ENCODE data around the gene PPP1R3C. TPM values are rescaled to one million over a fixed set of nuclear protein-coding genes. Genes with fewer than 3 reads are reported as not detected.

PPP1R3C gene
- total RNA-seq, 3 donors from 2014 or later, result 0.08 to 0.15 (median 0.11) TPM

DNA sequence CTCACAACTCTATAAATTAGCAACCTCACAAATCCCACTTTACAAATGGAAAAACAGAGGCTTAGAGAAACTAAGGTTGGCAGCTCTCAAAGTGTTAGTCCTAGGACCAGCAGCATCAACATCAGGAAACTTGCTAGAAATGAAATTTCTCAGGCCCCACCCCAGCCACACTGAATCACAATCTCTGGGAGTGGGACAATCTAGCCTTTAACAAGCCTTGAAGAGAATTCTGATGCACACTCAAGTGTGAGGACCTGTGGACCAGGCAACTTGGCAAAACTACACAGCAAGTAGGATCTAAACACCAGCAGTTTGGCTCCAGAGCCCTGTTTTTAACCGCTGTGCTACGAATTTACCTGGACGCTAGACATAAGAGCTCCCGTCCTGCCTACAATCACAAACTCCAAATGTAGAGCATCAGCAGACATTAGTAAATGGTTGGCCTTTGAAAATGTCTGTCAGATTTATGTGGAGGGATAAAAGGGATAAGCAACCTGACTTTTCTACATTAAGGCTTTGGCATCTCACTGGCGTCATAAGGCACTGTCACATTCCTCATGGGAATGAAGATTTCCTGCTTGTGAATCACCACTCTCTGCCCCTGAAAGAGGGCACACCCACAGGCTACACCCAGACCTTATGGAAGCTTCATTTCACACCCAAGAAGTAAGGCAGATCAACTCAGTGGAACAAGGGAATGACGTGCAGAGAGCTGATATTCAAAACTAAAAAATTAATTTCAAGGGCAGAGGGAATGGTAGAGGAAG lies 34.5 kb downstream of the PPP1R3C start:
- H3K36me3 Mint-ChIP-seq (ENCODE audit: insufficient read depth), result no peaks in the 10 kb centered on the region
- no peak for ATAC-seq
- H3K4me1 Mint-ChIP-seq (ENCODE audit: low read depth), result no peaks in the 10 kb centered on the region
- H3K9me3 Mint-ChIP-seq, result no peaks in the 10 kb centered on the region
- H3K4me3 Mint-ChIP-seq, result no peak overlapping the region
- no peak for DNase-seq
- H3K27me3 Mint-ChIP-seq (ENCODE audit: low read depth), result peaks cover 18% of the 10 kb centered on the region

DNA sequence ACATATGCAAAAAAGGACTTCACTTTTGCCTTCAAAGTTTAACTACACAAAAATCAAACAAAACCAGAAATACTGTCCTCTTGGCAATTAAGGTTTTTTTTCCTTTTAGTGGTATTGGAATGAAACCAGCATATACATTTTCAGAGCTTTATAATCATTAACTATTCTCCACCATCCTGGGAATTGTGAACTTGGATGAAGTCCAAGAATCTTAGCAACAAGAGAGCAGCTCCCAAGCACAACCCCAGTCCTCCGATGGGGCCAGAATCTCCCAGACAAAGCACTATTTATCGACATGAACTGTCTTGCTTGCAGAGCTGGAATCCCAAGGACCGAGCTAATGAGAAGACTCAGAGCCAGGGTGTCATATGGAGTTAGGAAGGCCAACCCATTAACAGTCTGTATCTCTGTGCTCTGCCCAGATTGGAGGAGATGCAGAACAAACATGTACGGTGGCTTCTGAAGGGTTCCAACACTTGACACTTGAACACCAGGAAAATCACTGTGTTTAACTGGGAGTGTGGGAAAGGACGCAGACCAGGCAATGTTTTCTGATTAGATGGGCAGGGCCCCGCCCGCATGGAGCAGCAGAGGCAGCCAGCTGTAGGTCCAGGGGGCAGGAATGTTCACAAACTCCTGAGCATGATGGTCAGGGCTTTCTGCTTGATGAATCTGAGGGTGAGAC lies 35.5 kb downstream of the PPP1R3C start:
- Mint-ChIP-seq H3K4me3 (no peak overlapping the region), H3K36me3 (ENCODE audit: insufficient read depth) (no peaks in the 10 kb centered on the region), H3K4me1 (ENCODE audit: low read depth) (no peaks in the 10 kb centered on the region), H3K27me3 (ENCODE audit: low read depth) (peaks cover 15% of the 10 kb centered on the region), H3K9me3 (no peaks in the 10 kb centered on the region)
- DNase-seq (no peak), ATAC-seq (no peak)

DNA sequence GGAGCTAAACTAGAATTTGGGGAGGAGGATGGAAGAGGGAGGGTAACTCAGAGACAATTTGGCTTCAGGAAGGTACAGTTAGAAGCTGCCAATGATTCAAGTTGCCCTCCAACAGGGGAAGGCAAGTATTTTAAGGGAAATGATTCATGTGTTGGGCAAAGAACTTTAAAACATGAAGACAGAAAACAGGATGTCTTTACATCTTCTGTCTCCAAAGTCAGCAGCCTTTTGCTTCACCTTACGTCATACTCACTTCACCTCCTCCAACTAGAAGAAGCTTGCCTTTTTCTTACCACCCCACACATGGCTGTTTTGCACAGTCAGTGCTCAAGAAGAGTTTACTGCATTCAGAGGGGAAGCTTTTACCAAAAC lies 36.1 kb downstream of the PPP1R3C start:
- Mint-ChIP-seq H3K9me3 (no peaks in the 10 kb centered on the region), H3K36me3 (ENCODE audit: insufficient read depth) (no peaks in the 10 kb centered on the region), H3K4me3 (no peak overlapping the region), H3K4me1 (ENCODE audit: low read depth) (no peaks in the 10 kb centered on the region), H3K27me3 (ENCODE audit: low read depth) (peaks cover 15% of the 10 kb centered on the region)
- DNase-seq (no peak), ATAC-seq (no peak)

DNA sequence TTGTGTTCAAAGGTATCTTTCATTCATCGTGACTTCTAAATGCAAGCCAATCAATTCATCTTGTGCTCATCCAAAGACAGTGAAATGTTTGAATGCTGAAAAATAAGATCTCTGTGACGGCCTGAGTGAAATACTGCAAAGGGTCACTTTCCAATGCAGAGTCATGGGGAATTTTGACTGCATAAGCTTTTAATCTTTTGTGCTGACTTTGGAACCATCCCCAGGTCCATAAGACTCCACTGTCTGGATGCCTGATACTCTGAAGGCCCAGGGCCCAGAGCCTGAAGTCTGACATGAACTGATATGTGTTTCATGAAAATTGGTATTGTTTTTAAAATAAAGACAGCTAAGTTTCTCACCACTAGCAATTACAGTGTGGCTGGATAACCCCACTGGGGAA lies 39.0 kb downstream of the PPP1R3C start:
- no peak for ATAC-seq
- Mint-ChIP-seq H3K27me3 (ENCODE audit: low read depth) (peaks cover 18% of the 10 kb centered on the region), H3K4me3 (no peak overlapping the region), H3K9me3 (no peaks in the 10 kb centered on the region), H3K4me1 (ENCODE audit: low read depth) (no peaks in the 10 kb centered on the region), H3K36me3 (ENCODE audit: insufficient read depth) (no peaks in the 10 kb centered on the region)
- no peak for DNase-seq

DNA sequence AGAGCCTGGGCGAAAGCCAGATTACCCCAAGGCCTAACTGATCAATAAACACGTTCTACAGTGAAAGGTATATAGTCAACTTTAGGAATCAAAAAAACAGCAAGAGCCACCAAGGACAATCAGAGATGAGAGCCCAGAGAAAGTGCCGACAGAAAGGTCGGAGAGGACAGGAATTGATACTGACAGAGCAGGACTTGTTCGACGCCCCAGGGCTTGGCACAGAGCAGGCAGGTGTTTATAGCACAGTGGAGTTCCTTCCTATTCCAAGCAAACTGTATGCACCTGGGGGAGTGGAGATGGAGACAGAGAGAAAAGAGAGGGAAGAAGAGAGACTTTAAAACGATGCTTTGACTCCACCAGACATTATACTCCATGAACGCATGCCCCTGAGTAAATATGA lies 39.5 kb downstream of the PPP1R3C start:
- DNase-seq (no peak), ATAC-seq (no peak)
- Mint-ChIP-seq H3K27me3 (ENCODE audit: low read depth) (peaks cover 18% of the 10 kb centered on the region), H3K36me3 (ENCODE audit: insufficient read depth) (no peaks in the 10 kb centered on the region), H3K9me3 (no peaks in the 10 kb centered on the region), H3K4me3 (no peak overlapping the region), H3K4me1 (ENCODE audit: low read depth) (no peaks in the 10 kb centered on the region)

DNA sequence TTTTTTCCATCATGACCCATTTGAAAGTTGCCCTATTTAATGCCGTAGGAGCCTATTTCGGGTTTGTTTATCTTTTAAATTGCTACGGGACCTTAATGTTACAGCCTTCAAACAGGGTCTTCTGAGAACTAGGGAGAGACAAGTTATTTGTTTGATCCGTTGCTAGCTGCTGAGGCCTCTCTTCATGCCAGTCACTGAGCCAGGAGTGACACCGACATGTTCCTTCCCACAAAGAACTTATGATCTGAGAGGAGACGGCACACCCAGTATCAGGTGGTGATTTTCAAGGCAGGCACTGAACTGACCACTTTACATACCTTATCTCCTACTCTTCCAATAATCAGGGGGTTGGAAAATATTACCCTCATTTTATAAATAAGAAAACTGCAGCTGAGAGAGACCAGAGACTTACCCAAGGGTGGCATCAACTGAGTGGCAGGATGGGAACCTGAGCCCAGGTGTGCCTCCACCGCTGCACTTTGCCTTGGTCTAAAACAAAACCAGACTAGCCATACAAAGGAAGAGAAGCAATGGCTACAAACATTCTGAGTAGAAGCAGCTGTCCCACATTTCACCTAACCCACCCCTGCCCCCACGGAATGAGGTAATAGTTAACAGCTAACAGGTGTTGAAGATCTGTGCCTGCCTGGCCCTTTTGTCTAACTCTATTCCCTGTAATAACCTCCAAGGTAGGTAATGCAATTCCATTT lies 40.5 kb downstream of the PPP1R3C start:
- Mint-ChIP-seq H3K4me3 (no peak overlapping the region), H3K27me3 (ENCODE audit: low read depth) (peaks cover 18% of the 10 kb centered on the region), H3K9me3 (no peaks in the 10 kb centered on the region), H3K36me3 (ENCODE audit: insufficient read depth) (no peaks in the 10 kb centered on the region), H3K4me1 (ENCODE audit: low read depth) (no peaks in the 10 kb centered on the region)
- no peak for DNase-seq
- ATAC-seq, result no peak

DNA sequence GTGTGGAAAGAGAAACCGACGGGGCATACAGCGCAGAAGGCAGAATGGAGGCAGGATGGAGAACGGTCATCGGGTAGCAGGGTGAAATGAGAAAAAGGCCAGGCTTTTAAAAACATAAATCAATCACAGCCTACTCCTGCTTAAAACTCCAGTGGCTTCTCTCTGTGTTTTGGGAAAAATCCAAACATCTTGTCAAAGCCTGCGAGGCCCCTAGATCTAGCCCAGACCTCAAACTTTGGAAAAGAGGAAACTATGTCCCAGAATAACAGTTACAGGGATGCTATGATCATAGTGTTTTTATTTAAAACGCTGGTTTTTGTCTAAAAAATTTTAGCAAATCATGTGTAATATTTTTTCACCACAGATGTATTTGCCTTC lies 41.1 kb downstream of the PPP1R3C start:
- Mint-ChIP-seq H3K36me3 (ENCODE audit: insufficient read depth) (no peaks in the 10 kb centered on the region), H3K4me1 (ENCODE audit: low read depth) (no peaks in the 10 kb centered on the region), H3K4me3 (no peak overlapping the region), H3K9me3 (no peaks in the 10 kb centered on the region), H3K27me3 (ENCODE audit: low read depth) (peaks cover 18% of the 10 kb centered on the region)
- DNase-seq (no peak), ATAC-seq (no peak)

DNA sequence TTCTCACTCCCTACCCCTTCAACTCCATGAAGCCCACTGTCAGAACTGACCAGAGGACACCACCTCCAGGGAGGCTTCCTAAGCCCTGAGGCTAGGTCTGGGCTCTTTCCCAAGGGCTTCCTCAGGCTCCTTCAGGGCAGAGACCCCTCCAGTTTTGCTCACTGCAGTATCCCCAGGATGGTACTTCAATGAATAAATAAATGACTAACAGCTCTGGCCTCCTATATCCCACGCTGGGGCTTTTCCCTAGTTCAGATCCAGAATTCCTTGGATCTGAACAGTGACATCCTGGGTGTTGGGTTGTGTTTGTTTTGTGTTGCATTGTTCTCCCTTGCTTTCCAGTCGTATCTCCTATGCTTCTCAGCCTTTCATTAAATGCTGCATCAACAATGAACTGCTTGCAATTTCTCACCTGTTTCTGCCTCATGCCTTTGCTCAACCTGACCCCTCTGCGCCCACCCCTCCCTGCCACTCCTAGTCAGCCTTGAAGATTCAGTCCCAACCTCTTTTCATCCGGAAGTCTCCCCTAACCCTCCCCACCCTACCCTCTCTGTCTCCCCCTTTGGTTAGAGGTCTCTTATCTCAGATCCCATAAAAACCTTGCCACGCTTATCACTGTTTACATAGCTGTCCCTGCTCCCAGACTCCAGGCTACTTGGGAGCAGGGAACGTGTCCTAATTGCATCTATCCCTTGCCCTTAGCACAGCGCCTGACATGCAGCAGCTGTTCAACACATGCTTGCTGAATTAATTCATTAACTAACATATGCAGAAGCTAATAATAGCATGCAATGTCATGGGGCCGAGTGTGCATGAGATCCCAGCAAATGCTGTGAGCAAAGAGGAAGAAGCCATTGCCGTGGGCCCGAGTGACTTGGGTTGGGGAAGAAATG lies 41.7 kb downstream of the PPP1R3C start:
- DNase-seq (no peak), ATAC-seq (no peak)
- H3K4me1 Mint-ChIP-seq (ENCODE audit: low read depth), result no peaks in the 10 kb centered on the region
- peaks cover 18% of the 10 kb centered on the region for H3K27me3 Mint-ChIP-seq (ENCODE audit: low read depth)
- H3K4me3 Mint-ChIP-seq, result no peak overlapping the region
- H3K9me3 Mint-ChIP-seq, result no peaks in the 10 kb centered on the region
- H3K36me3 Mint-ChIP-seq (ENCODE audit: insufficient read depth), result no peaks in the 10 kb centered on the region

DNA sequence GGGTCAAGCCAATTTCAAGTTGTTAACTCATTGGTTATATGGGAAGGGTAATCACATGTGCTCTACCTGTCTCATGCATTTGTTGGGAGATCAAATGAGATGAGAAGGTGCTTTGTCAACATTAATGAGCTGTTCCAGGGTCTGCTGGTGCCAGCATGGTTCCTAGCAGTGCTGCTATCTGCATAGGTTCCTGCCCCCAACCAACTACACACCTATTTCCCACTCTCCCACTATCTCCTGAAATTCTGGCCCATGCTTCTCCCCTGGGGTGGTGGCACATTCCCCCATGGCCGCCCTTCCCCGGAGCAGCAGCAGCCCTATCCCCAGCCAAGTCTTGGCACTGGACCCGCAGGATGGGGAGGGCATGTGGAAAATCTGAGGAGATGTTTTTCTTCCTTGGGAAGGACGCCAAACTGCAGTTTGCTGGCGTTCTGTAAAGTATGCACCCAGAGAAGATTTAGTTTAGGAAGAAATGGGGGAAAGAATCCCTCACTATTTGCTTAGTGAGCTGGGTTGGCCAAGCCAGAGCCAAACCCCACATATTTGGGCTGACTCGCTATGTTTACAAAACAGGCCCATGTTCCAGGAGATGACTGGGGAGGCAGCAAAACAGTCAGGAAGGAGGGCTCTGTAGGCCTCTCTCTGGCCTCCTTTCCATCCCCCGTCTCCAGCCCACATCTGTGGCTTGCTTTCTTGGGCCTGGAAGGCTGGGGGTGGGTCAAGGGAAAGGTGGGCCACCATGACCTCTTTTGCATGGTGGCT lies 42.5 kb downstream of the PPP1R3C start:
- DNase-seq (no peak), ATAC-seq (no peak)
- Mint-ChIP-seq H3K4me1 (ENCODE audit: low read depth) (no peaks in the 10 kb centered on the region), H3K4me3 (no peak overlapping the region), H3K36me3 (ENCODE audit: insufficient read depth) (no peaks in the 10 kb centered on the region), H3K9me3 (no peaks in the 10 kb centered on the region), H3K27me3 (ENCODE audit: low read depth) (peaks cover 16% of the 10 kb centered on the region)

DNA sequence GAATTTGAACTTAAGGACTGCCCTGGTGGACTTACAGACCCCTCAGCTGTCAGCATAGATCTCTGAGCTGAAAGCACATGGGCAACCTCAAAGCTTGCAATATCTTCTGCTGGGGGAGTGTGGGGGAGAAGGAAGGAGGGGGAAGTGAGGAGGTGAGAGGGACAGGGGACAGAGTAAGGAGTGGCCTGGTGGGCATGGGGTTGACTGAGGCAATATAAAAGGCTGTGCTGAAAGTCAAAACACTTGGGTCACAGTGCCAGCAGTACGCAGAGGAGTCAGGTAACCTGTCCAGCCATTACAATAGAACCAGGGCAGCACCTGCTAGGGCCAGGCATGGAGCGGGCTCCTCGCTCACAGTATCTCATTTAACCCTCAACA lies 43.2 kb downstream of the PPP1R3C start:
- DNase-seq (no peak), ATAC-seq (no peak)
- Mint-ChIP-seq H3K9me3 (no peaks in the 10 kb centered on the region), H3K4me1 (ENCODE audit: low read depth) (no peaks in the 10 kb centered on the region), H3K36me3 (ENCODE audit: insufficient read depth) (no peaks in the 10 kb centered on the region), H3K4me3 (no peak overlapping the region), H3K27me3 (ENCODE audit: low read depth) (peaks cover 15% of the 10 kb centered on the region)

DNA sequence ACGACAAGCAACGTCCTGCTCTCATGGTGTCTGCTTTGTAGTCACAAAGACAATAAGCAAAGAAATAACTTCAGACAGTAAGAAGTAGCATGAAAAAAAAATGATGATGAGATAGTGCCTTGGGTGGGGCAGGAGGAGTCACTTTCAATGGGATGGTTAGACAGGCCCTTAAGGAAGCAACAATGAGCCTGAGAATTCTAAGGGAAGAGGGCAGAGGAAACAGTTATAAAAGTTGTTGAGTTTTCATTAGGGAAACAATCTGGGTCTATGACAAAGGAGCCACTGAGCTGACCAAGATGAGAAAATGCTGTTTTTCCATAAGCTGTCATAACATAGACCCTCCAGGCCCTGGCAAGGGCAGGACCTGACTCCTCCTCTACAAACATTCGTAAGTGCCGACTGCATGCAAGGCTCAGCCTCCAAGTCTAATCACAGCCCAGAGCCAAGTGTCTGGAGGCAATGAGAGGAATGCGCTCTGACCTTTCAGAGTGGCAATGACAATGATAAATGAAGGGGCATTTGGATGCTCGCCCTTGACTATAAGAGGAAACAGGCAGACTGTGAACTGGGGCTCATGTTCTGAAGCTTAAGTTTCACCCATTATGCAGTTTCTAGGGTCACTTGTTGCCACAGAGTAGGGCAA lies 43.7 kb downstream of the PPP1R3C start:
- H3K27me3 Mint-ChIP-seq (ENCODE audit: low read depth), result peaks cover 16% of the 10 kb centered on the region
- no peak for DNase-seq
- H3K4me3 Mint-ChIP-seq, result no peak overlapping the region
- no peak for ATAC-seq
- H3K9me3 Mint-ChIP-seq, result no peaks in the 10 kb centered on the region
- no peaks in the 10 kb centered on the region for H3K36me3 Mint-ChIP-seq (ENCODE audit: insufficient read depth)
- no peaks in the 10 kb centered on the region for H3K4me1 Mint-ChIP-seq (ENCODE audit: low read depth)

DNA sequence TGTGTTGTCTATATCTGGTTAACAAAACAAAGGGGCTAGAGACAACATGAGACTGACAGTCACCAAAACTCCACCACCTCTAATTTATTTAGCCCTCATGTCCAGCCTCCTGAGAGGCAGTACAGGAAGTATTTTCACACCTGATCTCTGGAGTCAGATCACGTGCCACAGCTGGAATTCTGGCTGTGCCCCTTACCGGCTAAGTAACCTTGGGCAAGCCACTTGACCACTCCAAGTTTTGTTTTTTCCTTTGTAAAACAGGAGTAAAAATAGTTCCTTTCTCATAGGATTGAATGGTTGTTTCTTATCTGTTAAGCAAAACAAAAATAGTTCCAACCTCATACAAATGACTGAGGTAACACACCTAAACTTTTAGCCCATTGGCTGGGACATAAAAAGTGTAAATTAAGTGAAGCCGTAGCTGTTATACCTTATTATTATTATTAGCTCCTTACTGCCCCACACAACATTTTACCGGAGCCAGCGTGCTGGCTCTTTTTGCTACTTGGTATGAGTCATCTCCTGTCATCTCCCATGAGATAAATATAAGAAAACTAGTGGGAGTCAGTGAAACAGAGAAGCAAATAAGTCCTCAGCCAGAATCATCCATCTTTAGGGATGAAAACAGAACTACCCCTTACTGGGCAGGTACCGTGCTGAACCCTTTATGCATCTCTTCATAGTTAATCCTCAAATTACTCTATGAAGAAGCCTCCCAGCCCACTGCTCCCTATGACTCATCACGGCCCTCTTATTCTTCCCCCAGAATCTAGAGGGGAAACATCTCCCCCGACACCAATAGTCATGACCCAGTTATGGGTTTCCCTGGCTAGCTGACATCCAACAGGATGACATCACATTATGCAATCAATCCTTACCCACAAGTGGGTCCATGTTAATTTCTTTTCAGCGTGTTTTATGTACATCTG lies 44.9 kb downstream of the PPP1R3C start:
- ATAC-seq (no peak), DNase-seq (no peak)
- H3K36me3 Mint-ChIP-seq (ENCODE audit: insufficient read depth), result no peaks in the 10 kb centered on the region
- H3K4me3 Mint-ChIP-seq, result no peak overlapping the region
- H3K27me3 Mint-ChIP-seq (ENCODE audit: low read depth), result peaks cover 21% of the 10 kb centered on the region
- H3K9me3 Mint-ChIP-seq, result no peaks in the 10 kb centered on the region
- no peaks in the 10 kb centered on the region for H3K4me1 Mint-ChIP-seq (ENCODE audit: low read depth)

Measured in activated T-cell treated with anti-CD3 and anti-CD28 coated beads, Interleukin-2, amount 50 U/mL, for 4 hours (primary cell).